HepG2 (cell line): ENCODE data around the gene HOTAIR. TPM values are rescaled to one million over a fixed set of nuclear protein-coding genes. Genes with fewer than 3 reads are reported as not detected.
A peak's percentile ranks its signal among the peaks of the same experiment; 100 is the strongest.

Source experiments
- ERF ChIP-seq: IDR thresholded peaks from 2 replicates; pipeline ENCODE4 v1.6.1; 2018; ENCODE audit warnings: missing biosample characterization, missing genetic modification reagents
- HINFP ChIP-seq: sonication (generic); formaldehyde crosslinking; IDR thresholded peaks from 2 replicates; pipeline ENCODE4 v1.4.0; 2020; ENCODE audit warnings: low read depth, mild to moderate bottlenecking, missing genetic modification reagents
- HMGXB4 ChIP-seq, 2 experiments: sonication (generic) in 1 of 2; formaldehyde crosslinking in 1 of 2; IDR thresholded peaks; 2 replicates each; pipeline versions ENCODE4 v1.4.0 to v1.6.1; 2018 to 2020; ENCODE audit warnings: missing genetic modification reagents in 2 of 2, borderline replicate concordance in 1 of 2, low read depth in 1 of 2, mild to moderate bottlenecking in 1 of 2, missing biosample characterization in 1 of 2
- IRF2 ChIP-seq: IDR thresholded peaks from 2 replicates; pipeline ENCODE4 v1.6.1; 2018; ENCODE audit warnings: missing genetic modification reagents, missing compliant biosample characterization
- KLF15 ChIP-seq: sonication (generic); formaldehyde crosslinking; IDR thresholded peaks from 2 replicates; pipeline ENCODE4 v1.8.1; 2023; ENCODE audit warnings: borderline replicate concordance, mild to moderate bottlenecking, inconsistent platforms, missing genetic modification reagents, mixed read lengths
- MBNL3 ChIP-seq: fragments of 250-450 bp; sonication (Bioruptor Pico); conservative IDR thresholded peaks from 2 replicates; pipeline ENCODE4 v1.8.0; 2022; ENCODE audit warnings: mild to moderate bottlenecking, inconsistent platforms
- NAIF1 ChIP-seq: sonication (generic); formaldehyde crosslinking; IDR thresholded peaks from 2 replicates; pipeline ENCODE4 v1.5.0; 2020; ENCODE audit warnings: mild to moderate bottlenecking, missing genetic modification reagents, borderline replicate concordance
- NFYC ChIP-seq: IDR thresholded peaks from 2 replicates; pipeline ENCODE4 v1.6.1; 2016; ENCODE audit warnings: missing genetic modification reagents, missing compliant biosample characterization
- SPEN ChIP-seq: sonication (generic); formaldehyde crosslinking; IDR thresholded peaks from 2 replicates; pipeline ENCODE4 v1.5.1; 2020; ENCODE audit warnings: low read depth, mild to moderate bottlenecking, missing genetic modification reagents
- SRSF4 ChIP-seq: fragments of 200-400 bp; formaldehyde crosslinking; IDR thresholded peaks from one replicate; pipeline ENCODE4 v1.6.1; 2018; ENCODE audit warnings: mild to moderate bottlenecking, low read depth, low read length, moderate library complexity; ENCODE audit not compliant: poor library complexity, severe bottlenecking
- ZBTB26 ChIP-seq: IDR thresholded peaks from 2 replicates; pipeline ENCODE4 v1.6.1; 2016; ENCODE audit warnings: missing compliant biosample characterization, missing genetic modification reagents, borderline replicate concordance
- ZNF142 ChIP-seq: sonication (generic); formaldehyde crosslinking; IDR thresholded peaks from 2 replicates; pipeline ENCODE4 v1.4.0; 2020; ENCODE audit warnings: missing genetic modification reagents
- ZNF333 ChIP-seq: sonication (generic); formaldehyde crosslinking; IDR thresholded peaks from 2 replicates; pipeline ENCODE4 v1.4.0; 2020; ENCODE audit warnings: mild to moderate bottlenecking, missing genetic modification reagents, borderline replicate concordance
- ZNF501 ChIP-seq: sonication (generic); formaldehyde crosslinking; IDR thresholded peaks from 2 replicates; pipeline ENCODE4 v1.5.1; 2020; ENCODE audit warnings: mild to moderate bottlenecking, moderate library complexity, missing genetic modification reagents
- ZNF639 ChIP-seq: conservative IDR thresholded peaks from 2 replicates; pipeline ENCODE4 v1.6.1; 2018; ENCODE audit warnings: missing genetic modification reagents
- polyA plus RNA-seq, 8 experiments: library from polyadenylated mRNA; depleted of rRNA in 3 of 8; stranded (reverse) in 7 of 8; unstranded in 1 of 8; fragments of >200 nt; fragmentation: Illumina TruSeq in 4 of 8; extraction: Trizol in 4 of 8; gene quantifications; 2 replicates each; pipeline versions ENCODE4 v1.2.1 to v1.2.3, GENCODE V29; 2011 to 2016; ENCODE audit warnings: low read depth in 4 of 8, missing spikeins in 1 of 8, mixed read lengths in 1 of 8; ENCODE audit not compliant: insufficient read depth in 1 of 8
- total RNA-seq, 5 experiments: library from RNA; depleted of rRNA; stranded (reverse); fragments of >200 nt; fragmentation: Illumina TruSeq; extraction: Trizol; gene quantifications; 2 replicates each; pipeline ENCODE4 v1.2.3, GENCODE V29; 2016; ENCODE audit warnings: low read depth in 1 of 5

HOTAIR gene
- total and polyA plus RNA-seq, 2 of the 13 experiments (the other 11 are each of a cell fraction or from before 2014, with no cell fraction given), result not detected

GRCh38 chr12:54000116-54001114 lies 25.7 kb upstream of the HOTAIR start, which contains the start of gene HOXC9 (continued):
- TF ChIP-seq ZNF501 (CRISPR knock-in tag), result peak; percentile 35; the same call in 1 of the 2 replicates
- no peak for TF ChIP-seq ZNF639 (CRISPR knock-in tag)
- TF ChIP-seq KLF15 (CRISPR knock-in tag), result no peak
- no peak for TF ChIP-seq IRF2 (CRISPR knock-in tag)
- TF ChIP-seq SPEN, result 0 out of 2 replicates have a peak, but pooled peaks have one; percentile 25
- TF ChIP-seq HINFP (CRISPR knock-in tag), result no peak
- peak in 1 of 2 experiments; percentile 66; a peak in 2 of 4 replicates for TF ChIP-seq HMGXB4 (CRISPR knock-in tag; IDR thresholded peaks at IDR 0.05; ENCODE audit: borderline replicate concordance in 1 of 2, low read depth in 1 of 2)
- no peak for TF ChIP-seq ZNF333 (CRISPR knock-in tag)
- TF ChIP-seq MBNL3 (CRISPR knock-in tag), result no peak
- TF ChIP-seq ERF (CRISPR knock-in tag), result no peak
- TF ChIP-seq NFYC, result no peak
- no peak for TF ChIP-seq ZBTB26 (CRISPR knock-in tag)
- peak; percentile 25; the same call in 1 of the 2 replicates for TF ChIP-seq ZNF142
- no peak for TF ChIP-seq SRSF4
- TF ChIP-seq NAIF1 (CRISPR knock-in tag), result no peak
